ENCODE measurements around the gene CPEB4.

GRCh38 chr5:173973616-173973969 is 85.4 kb downstream of the CPEB4 start:
- no peak for TF ChIP-seq POLR2A (IDR thresholded peaks at IDR 0.05)
- TF ChIP-seq POLR2AphosphoS5 (IDR thresholded peaks at IDR 0.05), result no peak
- TF ChIP-seq CTCF (IDR thresholded peaks at IDR 0.05 in 8 of 11, conservative IDR thresholded peaks at IDR 0.05 in 3 of 11), result no peak
